Suppressor macrophage treated with lipopolysaccharide for 1 hour (primary cell): ENCODE data around the gene FSTL3.
"Not testable (repeated sequence)": the region's sequence is repeated elsewhere in the genome, so short reads cannot be mapped to it uniquely, and the experiment has no call there.

Experiments used
- DNase-seq, 3 donors: peaks; one replicate each; pipeline ENCODE4 v3.0.0-alpha.2; 2020 to 2022

FSTL3 gene

GRCh38 chr19:676339-677105, at the start of gene FSTL3:
Gene FSTL3 (plus strand): TSS chr19:676392. CDS start chr19:676424, 32 bp downstream.
- peak; percentile 21 to 70 (median 42) for DNase-seq

GRCh38 chr19:626566-626965, 49.6 kb upstream of the FSTL3 start:
- not testable (repeated sequence) for DNase-seq

DNA sequence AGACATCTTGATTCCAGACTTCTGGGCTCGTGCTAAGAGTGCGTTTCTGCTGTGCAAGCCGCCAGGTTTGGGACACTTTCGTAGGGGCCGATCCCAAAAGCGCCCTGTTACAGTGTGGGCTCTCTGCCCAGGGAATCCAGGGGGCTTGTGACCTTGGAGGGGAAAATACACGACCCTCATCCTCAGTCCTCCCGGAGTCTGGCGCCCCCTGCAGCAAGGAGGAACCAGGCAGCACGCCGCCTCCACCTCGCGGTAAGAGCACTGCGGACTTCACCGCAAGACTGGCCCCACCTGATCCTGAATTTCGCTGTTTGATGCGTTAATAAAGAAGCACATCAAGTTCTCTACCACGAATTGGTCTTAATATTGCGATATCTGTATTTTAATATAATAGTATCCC, 48.0 kb upstream of the FSTL3 start:
- peak in 1 of 3 donors; percentile 28 for DNase-seq

- not testable (repeated sequence) for DNase-seq
Measured at GRCh38 chr19:629515-629914, 46.7 kb upstream of the FSTL3 start.

DNA sequence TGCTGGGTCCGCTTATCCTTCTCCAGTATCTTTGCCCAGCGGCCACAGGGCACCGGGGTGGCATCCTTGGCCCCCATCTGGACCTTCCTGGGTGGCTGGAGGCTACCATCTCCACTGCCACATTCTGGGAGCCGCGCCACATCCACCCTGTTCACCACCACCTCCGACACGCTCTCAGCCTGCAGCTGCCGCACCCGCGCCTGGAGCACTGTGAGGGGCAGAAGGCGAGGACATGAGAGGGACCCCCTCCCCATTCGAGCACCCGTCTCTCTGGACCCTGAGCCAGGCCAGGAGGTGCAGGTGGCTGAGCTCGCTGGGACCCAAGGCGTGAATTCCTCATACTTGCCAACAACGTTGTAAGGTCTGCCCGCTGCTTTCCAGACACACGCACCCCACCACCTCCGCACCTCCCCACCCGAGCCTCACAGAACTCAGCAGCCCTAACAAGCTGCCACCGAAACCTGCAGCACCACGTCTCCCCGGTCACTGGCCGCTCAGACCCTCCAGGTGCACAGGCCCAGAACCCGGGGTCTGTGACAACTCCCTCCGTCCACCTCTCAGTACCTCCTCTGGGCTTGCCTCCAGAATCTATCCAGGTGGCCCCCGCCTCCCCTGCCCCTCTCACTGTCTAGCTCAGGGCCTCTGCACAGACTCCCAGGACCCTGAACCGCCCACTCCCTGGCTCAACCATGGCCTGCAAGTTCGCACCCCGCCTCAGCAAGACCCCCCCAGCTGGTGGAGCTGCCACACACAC, 46.1 kb upstream of the FSTL3 start:
- no peak for DNase-seq

GRCh38 chr19:632579-633067, 43.6 kb upstream of the FSTL3 start:
- peak; percentile 72 to 92 (median 79) for DNase-seq

GRCh38 chr19:633068-633785, 43.0 kb upstream of the FSTL3 start, which contains the start of gene POLRMT:
Gene POLRMT (minus strand): TSS chr19:633537. CDS start chr19:633512, 25 bp downstream.
- DNase-seq = peak; percentile 98 to 99 (median 99)

- peak in 1 of 3 donors; percentile 15 for DNase-seq
Measured at GRCh38 chr19:633786-634639, 42.2 kb upstream of the FSTL3 start.

GRCh38 chr19:634975-635652, 41.1 kb upstream of the FSTL3 start:
- DNase-seq = no peak

- DNase-seq = no peak
Measured at GRCh38 chr19:638906-639252, 37.3 kb upstream of the FSTL3 start.

DNA sequence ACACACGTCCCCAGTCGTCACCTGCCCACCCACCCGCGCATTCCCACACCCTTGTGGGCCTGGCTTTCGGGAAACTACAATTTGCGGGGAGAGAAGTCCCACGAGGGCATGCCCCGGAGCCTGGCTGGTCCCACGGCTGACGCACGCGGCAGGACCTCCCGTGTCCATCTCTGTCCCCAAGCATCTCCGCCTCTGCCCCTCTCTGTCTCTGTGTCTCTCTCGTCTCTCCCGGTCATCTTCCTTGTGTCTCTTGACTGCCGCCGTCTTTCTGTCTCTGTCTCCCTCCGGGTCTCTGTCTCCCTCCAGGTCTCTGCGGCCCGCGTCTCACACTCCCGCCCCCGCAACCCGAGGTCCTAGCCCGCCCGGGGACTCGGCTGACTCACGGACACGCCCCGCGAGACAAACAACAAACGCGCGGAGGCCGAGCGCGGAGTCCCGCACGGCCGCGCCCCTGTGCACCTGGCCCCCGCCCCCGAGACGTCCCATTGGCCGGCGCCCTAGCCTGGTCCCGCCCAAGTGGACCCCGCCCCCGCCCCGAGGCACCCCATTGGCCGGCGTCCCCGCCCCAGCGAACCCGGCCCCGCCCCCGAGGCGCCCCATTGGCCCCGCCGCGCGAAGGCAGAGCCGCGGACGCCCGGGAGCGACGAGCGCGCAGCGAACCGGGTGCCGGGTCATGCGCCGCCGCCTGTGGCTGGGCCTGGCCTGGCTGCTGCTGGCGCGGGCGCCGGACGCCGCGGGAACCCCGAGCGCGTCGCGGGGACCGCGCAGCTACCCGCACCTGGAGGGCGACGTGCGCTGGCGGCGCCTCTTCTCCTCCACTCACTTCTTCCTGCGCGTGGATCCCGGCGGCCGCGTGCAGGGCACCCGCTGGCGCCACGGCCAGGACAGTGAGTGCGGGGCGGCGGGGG, 36.7 kb upstream of the FSTL3 start, which contains the start of gene FGF22:
FGF22 (plus strand) TSS at position 627 of the 908 bp plus-strand sequence; CDS start at position 674, 47 bp downstream.
- peak; percentile 92 to 99 (median 99) for DNase-seq

DNA sequence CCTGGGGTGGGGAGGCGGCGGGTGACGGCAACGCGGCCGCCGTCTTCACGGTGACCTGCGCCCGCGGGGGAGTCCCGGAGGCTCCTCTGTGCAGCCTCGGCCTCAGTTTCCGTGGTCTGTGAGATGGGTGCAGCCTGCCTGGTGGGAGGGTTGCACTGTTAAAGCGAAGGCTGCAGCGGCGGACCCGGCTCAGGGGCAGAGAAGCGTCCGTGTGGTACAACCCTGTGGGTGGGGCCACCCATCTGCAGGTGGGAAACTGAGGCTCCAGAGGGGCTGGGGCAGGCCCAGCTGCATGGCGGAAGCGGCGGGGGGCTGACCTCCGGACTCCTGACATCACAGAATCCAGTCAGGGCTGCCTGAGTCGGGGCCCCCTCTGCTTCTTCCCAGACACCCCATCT, 36.0 kb upstream of the FSTL3 start:
- no peak for DNase-seq

GRCh38 chr19:640606-641189, 35.5 kb upstream of the FSTL3 start:
- no peak for DNase-seq

- DNase-seq = no peak
Measured at GRCh38 chr19:641702-642101, 34.5 kb upstream of the FSTL3 start.

DNA sequence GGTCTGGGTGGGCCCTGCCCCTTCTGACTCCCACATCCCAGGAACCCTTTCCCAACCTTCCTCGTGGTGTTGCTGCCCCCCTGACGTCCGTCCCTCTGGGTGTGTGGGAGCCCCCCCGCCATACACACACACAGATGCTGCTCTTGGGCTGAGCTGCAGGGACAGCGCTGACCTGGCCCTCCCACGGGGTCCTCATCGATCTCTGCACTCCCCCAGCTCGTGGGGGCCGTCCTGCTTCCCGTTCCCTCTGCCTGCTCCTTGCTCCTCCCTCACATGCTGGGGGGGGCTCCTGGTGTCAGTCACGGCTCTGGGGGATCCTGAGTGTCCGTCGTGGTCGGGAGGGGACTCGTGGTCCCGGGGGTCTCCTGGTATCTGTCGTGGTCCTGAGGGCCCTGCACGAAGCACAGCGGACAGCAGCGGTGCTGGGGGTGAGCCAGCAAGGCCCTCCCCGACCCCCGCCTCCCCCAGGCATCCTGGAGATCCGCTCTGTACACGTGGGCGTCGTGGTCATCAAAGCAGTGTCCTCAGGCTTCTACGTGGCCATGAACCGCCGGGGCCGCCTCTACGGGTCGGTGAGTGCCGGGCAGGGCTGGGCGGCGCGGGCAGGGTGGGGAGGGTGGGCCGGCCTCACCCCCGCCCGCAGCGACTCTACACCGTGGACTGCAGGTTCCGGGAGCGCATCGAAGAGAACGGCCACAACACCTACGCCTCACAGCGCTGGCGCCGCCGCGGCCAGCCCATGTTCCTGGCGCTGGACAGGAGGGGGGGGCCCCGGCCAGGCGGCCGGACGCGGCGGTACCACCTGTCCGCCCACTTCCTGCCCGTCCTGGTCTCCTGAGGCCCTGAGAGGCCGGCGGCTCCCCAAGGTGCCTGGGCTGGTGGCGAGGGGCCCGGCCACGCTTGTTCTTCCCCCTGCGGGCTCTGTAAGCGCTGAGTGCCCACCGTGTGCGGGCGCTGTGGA, 33.1 kb upstream of the FSTL3 start:
- no peak for DNase-seq

DNA sequence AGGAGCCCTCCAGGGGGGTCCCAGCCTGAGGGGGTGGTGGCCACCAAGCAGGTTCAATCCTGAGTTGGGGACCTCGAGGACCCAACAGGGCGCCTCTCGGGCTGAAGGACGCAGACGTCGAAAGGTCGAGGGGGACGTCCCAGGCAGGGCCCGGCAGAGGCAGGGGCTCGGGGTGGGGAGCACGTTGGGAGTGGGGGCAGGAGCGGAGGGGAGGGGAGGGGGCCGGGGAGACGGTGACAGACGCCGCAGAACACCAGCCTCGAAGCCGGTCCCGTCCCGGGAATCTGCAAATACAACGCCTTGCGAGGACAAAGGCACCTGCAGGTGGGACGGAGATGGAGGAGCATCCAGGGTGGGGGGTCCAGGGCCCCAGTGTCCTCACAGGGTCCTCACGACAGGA, 32.5 kb upstream of the FSTL3 start:
- DNase-seq = no peak

GRCh38 chr19:644363-644762, 31.8 kb upstream of the FSTL3 start:
- DNase-seq = no peak

DNA sequence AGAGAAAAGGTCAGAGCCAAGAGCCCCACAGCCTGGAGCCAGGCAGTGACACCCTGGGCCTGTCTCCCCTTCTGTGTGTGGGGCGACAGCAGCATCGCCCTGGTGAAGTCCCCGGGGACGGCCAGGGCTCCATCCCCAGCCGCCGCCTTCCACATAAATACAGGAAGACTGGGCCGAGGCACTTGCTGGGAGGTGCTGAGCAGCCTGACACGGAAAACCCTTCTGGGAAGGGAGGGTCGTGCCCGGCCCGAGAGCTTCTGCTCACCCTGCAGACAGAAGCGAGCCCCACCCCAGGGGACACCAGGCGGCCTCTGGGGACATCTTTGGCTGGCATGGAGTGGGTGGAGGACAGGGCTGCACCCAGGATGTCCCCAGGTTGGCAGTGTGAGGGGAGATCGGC, 31.4 kb upstream of the FSTL3 start:
- DNase-seq = no peak
